Tibial nerve (tissue), 4 donors: Measurements from ENCODE around the gene FGGY. TPM values are rescaled to one million over a fixed set of nuclear protein-coding genes. Genes with fewer than 3 reads are reported as not detected.
"Not testable (repeated sequence)": the region's sequence is repeated elsewhere in the genome, so short reads cannot be mapped to it uniquely, and the experiment has no call there.

Source experiments
- DNase-seq, 2 donors: peaks; one replicate each; pipeline ENCODE4 v3.0.0-alpha.2; 2019; ENCODE audit warnings: low spot score in 2 of 2
- H3K27ac ChIP-seq, 4 donors: fragments of 200-600 bp; sonication (generic) in 3 of 4; one replicate each; pipeline ENCODE4 v1.5.1; 2017 to 2019; ENCODE audit warnings: mild to moderate bottlenecking in 1 of 4
- H3K27me3 ChIP-seq, 2 donors: fragments of 200-600 bp; sonication (generic) in 1 of 2; one replicate each; pipeline versions ENCODE4 v1.5.1 to v1.6.0; 2017 to 2019
- H3K36me3 ChIP-seq, 3 donors: fragments of 200-600 bp; sonication (generic); one replicate each; pipeline ENCODE4 v1.5.1; 2018 to 2019
- H3K4me1 ChIP-seq, 4 donors: fragments of 200-600 bp; sonication (generic) in 3 of 4; one replicate each; pipeline ENCODE4 v1.5.1; 2017 to 2019
- H3K4me3 ChIP-seq, 4 donors: fragments of 200-600 bp; sonication (generic) in 3 of 4; one replicate each; pipeline ENCODE4 v1.5.1; 2017 to 2019; ENCODE audit warnings: mild to moderate bottlenecking in 1 of 4, moderate library complexity in 1 of 4
- H3K9me3 ChIP-seq, 4 donors: fragments of 200-600 bp; sonication (generic) in 3 of 4; one replicate each; pipeline ENCODE4 v1.5.1; 2017 to 2019
- EP300 ChIP-seq, 2 donors: sonication (generic); formaldehyde crosslinking; IDR thresholded peaks; one replicate each; pipeline ENCODE4 v1.6.1; 2017; ENCODE audit warnings: antibody characterized with exemption in 2 of 2, mild to moderate bottlenecking in 1 of 2
- POLR2A ChIP-seq, 2 donors: fragments of 450-650 bp; IDR thresholded peaks; one replicate each; pipeline ENCODE4 v1.6.1; 2017; ENCODE audit warnings: antibody characterized with exemption in 2 of 2, mild to moderate bottlenecking in 2 of 2, moderate library complexity in 2 of 2
- WGBS, 2 donors: methylation state at CpG; one replicate each; pipeline ENCODE4 v1.1.5; 2018; 5-methylcytosine and 5-hydroxymethylcytosine counted together
- total RNA-seq, 4 donors: library from RNA; depleted of rRNA; stranded (reverse); fragments of >200 nt; gene quantifications; one replicate each; pipeline ENCODE4 v1.1.0, GENCODE V29; 2016
- TF ChIP-seq, protein P1 (sequence below), 5 experiments: fragments of 200-600 bp in 3 of 5; fragments of 450-650 bp in 2 of 5; sonication (generic) in 3 of 5; IDR thresholded peaks; one replicate each; pipeline ENCODE4 v1.5.1; 2016 to 2019; ENCODE audit warnings: antibody characterized with exemption in 5 of 5, mild to moderate bottlenecking in 3 of 5, moderate library complexity in 2 of 5

Gene FGGY, protein sequence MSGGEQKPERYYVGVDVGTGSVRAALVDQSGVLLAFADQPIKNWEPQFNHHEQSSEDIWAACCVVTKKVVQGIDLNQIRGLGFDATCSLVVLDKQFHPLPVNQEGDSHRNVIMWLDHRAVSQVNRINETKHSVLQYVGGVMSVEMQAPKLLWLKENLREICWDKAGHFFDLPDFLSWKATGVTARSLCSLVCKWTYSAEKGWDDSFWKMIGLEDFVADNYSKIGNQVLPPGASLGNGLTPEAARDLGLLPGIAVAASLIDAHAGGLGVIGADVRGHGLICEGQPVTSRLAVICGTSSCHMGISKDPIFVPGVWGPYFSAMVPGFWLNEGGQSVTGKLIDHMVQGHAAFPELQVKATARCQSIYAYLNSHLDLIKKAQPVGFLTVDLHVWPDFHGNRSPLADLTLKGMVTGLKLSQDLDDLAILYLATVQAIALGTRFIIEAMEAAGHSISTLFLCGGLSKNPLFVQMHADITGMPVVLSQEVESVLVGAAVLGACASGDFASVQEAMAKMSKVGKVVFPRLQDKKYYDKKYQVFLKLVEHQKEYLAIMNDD
- total RNA-seq, result 10 to 100 TPM; 27.0 to 40.6 (median 32.9) TPM

DNA sequence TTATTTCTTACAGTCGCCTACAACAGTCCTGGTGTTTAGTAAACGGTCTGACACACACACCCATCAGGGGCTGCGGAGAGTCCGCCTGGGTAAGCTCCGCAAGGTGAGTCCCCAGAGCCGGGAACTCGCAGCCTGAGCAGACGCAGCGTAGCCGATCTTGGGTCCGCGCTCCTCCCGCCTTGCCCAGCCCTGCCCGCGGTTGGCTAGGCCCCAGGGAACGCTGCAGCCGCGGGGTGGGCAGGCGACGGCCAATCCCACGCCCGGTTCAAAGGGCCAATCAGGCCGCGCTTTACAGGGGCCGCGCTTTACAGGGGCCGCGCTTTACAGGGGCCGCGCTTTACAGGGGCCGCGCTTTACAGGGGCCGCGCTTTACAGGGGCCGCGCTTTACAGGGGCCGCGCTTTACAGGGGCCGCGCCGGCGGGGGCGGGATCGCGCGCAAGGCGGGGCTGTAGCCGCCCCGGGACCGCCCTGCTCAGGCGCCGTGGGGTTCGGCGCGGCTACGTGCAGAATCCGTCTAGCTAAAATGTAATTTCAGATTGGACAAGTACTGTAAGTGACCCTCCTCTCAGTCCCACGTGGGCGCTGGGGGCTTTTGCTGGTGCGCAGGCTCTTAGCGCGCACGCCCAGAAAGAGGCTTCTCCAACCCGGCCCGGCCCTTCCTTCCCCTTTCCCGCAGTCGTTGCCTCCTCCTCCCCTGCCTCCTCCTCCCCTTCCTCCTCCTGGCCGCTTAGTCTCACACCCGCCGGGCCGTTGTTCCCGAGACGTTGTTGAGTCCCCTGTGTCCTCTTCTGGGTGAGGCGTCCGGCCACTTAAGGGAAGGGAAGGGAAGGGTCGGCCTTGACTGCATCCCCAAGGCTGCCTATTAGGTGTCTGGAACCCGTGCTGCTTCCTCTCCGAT lies at the start of gene FGGY:
FGGY (plus strand) TSS at position 737 of the 899 bp plus-strand sequence. CDS start 24,456 bp downstream, outside the sequence.
- peak; percentile 91 to 94 for DNase-seq
- peak within 1 kb of the TSS; percentile 40 to 64 (median 60) for H3K4me3 ChIP-seq
- H3K36me3 ChIP-seq, result no peaks in the 10 kb centered on the region
- WGBS, 2 donors, result 0 to 1% methylated on average over 39 to 76 of the region's 78 CpGs
- TF ChIP-seq, protein P1, sequence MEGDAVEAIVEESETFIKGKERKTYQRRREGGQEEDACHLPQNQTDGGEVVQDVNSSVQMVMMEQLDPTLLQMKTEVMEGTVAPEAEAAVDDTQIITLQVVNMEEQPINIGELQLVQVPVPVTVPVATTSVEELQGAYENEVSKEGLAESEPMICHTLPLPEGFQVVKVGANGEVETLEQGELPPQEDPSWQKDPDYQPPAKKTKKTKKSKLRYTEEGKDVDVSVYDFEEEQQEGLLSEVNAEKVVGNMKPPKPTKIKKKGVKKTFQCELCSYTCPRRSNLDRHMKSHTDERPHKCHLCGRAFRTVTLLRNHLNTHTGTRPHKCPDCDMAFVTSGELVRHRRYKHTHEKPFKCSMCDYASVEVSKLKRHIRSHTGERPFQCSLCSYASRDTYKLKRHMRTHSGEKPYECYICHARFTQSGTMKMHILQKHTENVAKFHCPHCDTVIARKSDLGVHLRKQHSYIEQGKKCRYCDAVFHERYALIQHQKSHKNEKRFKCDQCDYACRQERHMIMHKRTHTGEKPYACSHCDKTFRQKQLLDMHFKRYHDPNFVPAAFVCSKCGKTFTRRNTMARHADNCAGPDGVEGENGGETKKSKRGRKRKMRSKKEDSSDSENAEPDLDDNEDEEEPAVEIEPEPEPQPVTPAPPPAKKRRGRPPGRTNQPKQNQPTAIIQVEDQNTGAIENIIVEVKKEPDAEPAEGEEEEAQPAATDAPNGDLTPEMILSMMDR (IDR thresholded peaks at IDR 0.05), result peak in 1 of 5 experiments; percentile 38
- TF ChIP-seq POLR2A (IDR thresholded peaks at IDR 0.05), result peak; percentile 81 to 87
- TF ChIP-seq EP300 (IDR thresholded peaks at IDR 0.05), result peak in 1 of 2 donors; percentile 92
- no peaks in the 10 kb centered on the region for H3K27me3 ChIP-seq
- H3K4me1 ChIP-seq, result peaks cover 0 to 39% (median 23%) of the 10 kb centered on the region in 4 donors
- peak within 1 kb of the TSS; percentile 95 to 99 (median 97) for H3K27ac ChIP-seq
- H3K9me3 ChIP-seq, result no peaks in the 10 kb centered on the region

DNA sequence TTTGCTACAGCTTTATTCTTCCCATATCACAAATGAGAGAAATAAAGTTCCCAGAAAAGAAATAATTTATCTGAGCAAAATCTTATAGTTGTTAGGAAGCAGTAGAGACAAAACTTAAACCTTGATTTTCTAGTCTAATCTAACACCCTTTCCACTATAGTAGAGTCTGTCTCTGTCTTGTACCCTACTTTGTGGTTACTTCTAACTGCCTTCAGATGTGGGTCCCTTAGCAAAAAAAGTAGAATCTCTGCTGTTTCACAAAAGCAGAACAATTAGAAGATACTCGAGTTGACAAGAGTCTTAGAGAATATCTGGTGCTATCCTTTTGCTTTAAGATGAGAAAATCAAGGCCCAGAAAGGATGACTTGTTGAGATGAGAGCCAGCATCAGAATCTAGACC lies 48.1 kb upstream of the FGGY start:
- Histone ChIP-seq H3K4me3 (no peak overlapping the region), H3K36me3 (no peaks in the 10 kb centered on the region), H3K4me1 (no peaks in the 10 kb centered on the region), H3K27me3 (no peaks in the 10 kb centered on the region), H3K27ac (peak overlapping the region in 2 of 4 donors; percentile 25 to 55), H3K9me3 (peaks cover 0 to 15% (median 0%) of the 10 kb centered on the region in 4 donors)
- no peak for TF ChIP-seq EP300 (IDR thresholded peaks at IDR 0.05)
- TF ChIP-seq, protein P1 (IDR thresholded peaks at IDR 0.05), result no peak
- TF ChIP-seq POLR2A (IDR thresholded peaks at IDR 0.05), result no peak
- WGBS, 2 donors, result 50 to 77% methylated on average over 1 of the region's 1 CpG
- no peak for DNase-seq

DNA sequence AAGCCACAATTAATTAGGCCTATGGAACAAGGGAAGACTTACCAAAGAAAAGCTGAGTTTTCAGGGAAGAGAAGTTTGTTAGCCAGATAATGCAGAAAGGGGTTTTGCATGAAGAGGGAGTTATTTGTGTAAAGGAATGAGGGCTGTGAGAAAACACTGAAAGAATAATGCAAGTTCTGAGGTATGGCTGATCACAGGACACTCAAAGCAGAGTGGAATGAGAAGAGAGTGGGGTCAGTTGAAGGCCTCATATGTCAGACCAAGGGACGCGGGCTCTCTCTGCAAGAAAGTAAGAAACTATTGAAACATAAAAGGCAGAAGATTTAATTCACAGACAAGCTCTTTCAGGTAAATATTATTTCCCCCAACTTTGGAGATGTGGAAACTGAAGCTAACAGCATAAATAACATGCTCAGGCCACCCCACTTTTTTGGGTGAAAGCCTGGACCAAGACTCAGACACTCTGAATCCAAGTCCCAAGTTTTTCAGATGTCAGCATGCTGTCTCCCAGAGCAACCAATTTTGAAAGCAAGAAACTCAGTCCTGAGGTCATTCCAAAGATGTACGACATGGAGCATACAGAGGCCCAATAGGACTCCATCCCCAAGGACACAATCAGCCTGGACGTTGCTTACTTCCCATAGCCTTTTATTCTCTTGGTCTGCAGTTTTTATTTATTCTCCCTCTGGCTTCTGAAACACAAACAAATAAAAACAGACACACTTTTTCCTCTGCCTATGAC lies 47.3 kb upstream of the FGGY start:
- Histone ChIP-seq H3K9me3 (peaks cover 0 to 9% (median 0%) of the 10 kb centered on the region in 4 donors), H3K36me3 (no peaks in the 10 kb centered on the region), H3K27me3 (no peaks in the 10 kb centered on the region), H3K4me3 (no peak overlapping the region), H3K4me1 (no peaks in the 10 kb centered on the region), H3K27ac (peak overlapping the region in 1 of 4 donors; percentile 55)
- TF ChIP-seq POLR2A (IDR thresholded peaks at IDR 0.05), result no peak
- WGBS, 2 donors, result 62 to 63% methylated on average over 4 of the region's 4 CpGs
- DNase-seq, result no peak

DNA sequence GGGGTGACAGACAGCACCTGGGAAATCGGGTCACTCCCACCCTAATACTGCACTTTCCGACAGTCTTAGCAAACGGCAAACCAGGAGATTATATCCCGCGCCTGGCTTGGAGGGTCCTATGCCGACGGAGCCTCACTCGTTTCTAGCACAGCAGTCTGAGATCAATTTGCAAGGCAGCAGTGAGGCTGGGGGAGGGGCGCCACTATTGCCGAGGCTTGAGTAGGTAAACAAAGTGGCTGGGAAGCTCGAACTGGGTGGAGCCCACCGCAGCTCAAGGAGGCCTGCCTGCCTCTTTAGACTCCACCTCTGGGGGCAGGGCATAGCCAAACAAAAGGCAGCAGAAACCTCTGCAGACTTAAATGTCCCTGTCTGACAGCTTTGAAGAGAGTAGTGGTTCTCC lies 45.8 kb upstream of the FGGY start:
- not testable (repeated sequence) for H3K36me3 ChIP-seq, H3K4me3 ChIP-seq, DNase-seq, H3K27ac ChIP-seq, H3K27me3 ChIP-seq, H3K4me1 ChIP-seq, H3K9me3 ChIP-seq
- 82% methylated on average over 12 of the region's 12 CpGs for WGBS, 2 donors

DNA sequence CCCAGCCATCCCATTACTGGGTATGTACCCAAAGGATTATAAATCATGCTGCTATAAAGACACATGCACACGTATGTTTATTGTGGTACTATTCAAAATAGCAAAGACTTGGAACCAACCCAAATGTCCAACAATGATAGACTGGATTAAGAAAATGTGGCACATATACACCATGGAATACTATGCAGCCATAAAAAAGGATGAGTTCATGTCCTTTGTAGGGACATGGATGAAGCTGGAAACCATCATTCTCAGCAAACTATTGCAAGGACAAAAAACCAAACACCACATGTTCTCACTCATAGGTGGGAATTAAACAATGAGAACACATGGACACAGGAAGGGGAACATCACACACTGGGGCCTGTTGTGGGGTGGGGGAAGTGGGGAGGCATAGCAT lies 40.5 kb upstream of the FGGY start:
- not testable (repeated sequence) for DNase-seq

DNA sequence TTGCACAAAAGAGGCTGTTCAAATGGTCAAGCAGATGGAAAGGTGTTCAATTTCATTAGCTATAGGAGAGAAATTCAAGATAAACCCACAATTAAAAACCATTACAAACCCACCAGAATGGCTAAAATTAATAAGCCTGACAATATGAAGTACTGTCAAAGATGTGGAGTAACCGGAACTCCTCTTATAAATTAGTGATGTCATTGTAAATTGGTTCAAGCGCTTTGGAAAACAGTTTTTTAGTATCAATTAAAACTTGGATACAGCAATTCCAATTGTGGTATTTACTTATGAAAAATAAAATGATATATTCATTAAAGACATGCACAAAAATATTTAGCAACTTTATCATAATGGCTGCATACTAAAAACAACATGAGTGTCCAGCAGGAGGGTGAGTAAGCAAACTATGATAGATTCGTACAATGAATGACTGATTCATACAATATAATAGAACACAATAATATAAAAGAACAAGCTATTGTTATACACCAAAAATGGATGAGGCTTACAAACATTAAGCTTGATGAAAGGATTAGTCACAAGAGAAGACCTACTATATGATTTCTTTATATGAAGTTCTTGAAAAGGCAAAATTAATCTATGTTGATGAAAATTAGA lies 38.4 kb upstream of the FGGY start:
- Histone ChIP-seq H3K4me3 (no peak overlapping the region), H3K27ac (no peak overlapping the region), H3K4me1 (peaks cover 0 to 19% (median 3%) of the 10 kb centered on the region in 4 donors), H3K36me3 (no peaks in the 10 kb centered on the region), H3K9me3 (no peaks in the 10 kb centered on the region), H3K27me3 (no peaks in the 10 kb centered on the region)
- DNase-seq, result no peak
- no peak for TF ChIP-seq POLR2A (IDR thresholded peaks at IDR 0.05)
- 82 to 83% methylated on average over 3 of the region's 3 CpGs for whole genome bisulfite sequencing, 2 donors

More for the DNA sequence above, 40.5 kb upstream of the FGGY start:
- peaks cover 0 to 11% (median 0%) of the 10 kb centered on the region in 4 donors for H3K4me1 ChIP-seq
- not testable (repeated sequence) for H3K9me3 ChIP-seq, H3K36me3 ChIP-seq, H3K4me3 ChIP-seq, H3K27me3 ChIP-seq, H3K27ac ChIP-seq
- WGBS, 2 donors, result 90% methylated on average over 1 of the region's 1 CpG; no CpG with 5 or more reads in 1 of the 2 donors
